HepG2 (cell line): Measurements from ENCODE around the gene JPH2. TPM values are rescaled to one million over a fixed set of nuclear protein-coding genes. Genes with fewer than 3 reads are reported as not detected.

Experiments used
- AKAP8 ChIP-seq: sonication (generic); formaldehyde crosslinking; IDR thresholded peaks from 2 replicates; pipeline ENCODE4 v1.5.1; 2020; ENCODE audit warnings: mild to moderate bottlenecking, missing genetic modification reagents
- HOXA5 ChIP-seq: sonication (generic); formaldehyde crosslinking; IDR thresholded peaks from 2 replicates; pipeline ENCODE4 v1.4.0; 2020; ENCODE audit warnings: missing genetic modification reagents
- IKZF1 ChIP-seq: fragments of 450-650 bp; IDR thresholded peaks from 2 replicates; pipeline ENCODE4 v1.7.1; 2016
- IRX3 ChIP-seq: sonication (generic); formaldehyde crosslinking; IDR thresholded peaks from 2 replicates; pipeline ENCODE4 v1.8.1; 2023; ENCODE audit warnings: mild to moderate bottlenecking, low read depth, missing genetic modification reagents, borderline replicate concordance
- MED13 ChIP-seq: sonication (generic); formaldehyde crosslinking; IDR thresholded peaks from 2 replicates; pipeline ENCODE4 v1.5.0; 2020; ENCODE audit warnings: missing genetic modification reagents
- NFAT5 ChIP-seq: sonication (generic); formaldehyde crosslinking; IDR thresholded peaks from 2 replicates; pipeline ENCODE4 v1.4.0; 2020; ENCODE audit warnings: missing genetic modification reagents
- NR2F6 ChIP-seq, 2 experiments: IDR thresholded peaks; 2 replicates each; pipeline ENCODE4 v1.6.1; 2016; ENCODE audit warnings: antibody characterized with exemption in 1 of 2, mild to moderate bottlenecking in 1 of 2
- PATZ1 ChIP-seq: sonication (generic); formaldehyde crosslinking; IDR thresholded peaks from 2 replicates; pipeline ENCODE4 v1.4.0; 2020; ENCODE audit warnings: missing genetic modification reagents
- RARA ChIP-seq: IDR thresholded peaks from 2 replicates; pipeline ENCODE4 v1.6.1; 2016; ENCODE audit warnings: missing genetic modification reagents, missing compliant biosample characterization
- SP2 ChIP-seq: sonication (generic); formaldehyde crosslinking; IDR thresholded peaks from 2 replicates; pipeline ENCODE4 v1.5.1; 2020; ENCODE audit warnings: mild to moderate bottlenecking, missing genetic modification reagents
- ZNF232 ChIP-seq: sonication (generic); formaldehyde crosslinking; IDR thresholded peaks from 2 replicates; pipeline ENCODE4 v1.4.0; 2020; ENCODE audit warnings: missing genetic modification reagents, borderline replicate concordance
- ZNF30 ChIP-seq: sonication (generic); formaldehyde crosslinking; IDR thresholded peaks from 2 replicates; pipeline ENCODE4 v1.5.0; 2020; ENCODE audit warnings: mild to moderate bottlenecking, missing genetic modification reagents
- ZNF530 ChIP-seq: sonication (generic); formaldehyde crosslinking; IDR thresholded peaks from 2 replicates; pipeline ENCODE4 v1.5.0; 2020; ENCODE audit warnings: low read depth, mild to moderate bottlenecking, missing genetic modification reagents
- ZNF572 ChIP-seq: sonication (generic); formaldehyde crosslinking; IDR thresholded peaks from 2 replicates; pipeline ENCODE4 v1.5.1; 2020; ENCODE audit warnings: mild to moderate bottlenecking, missing genetic modification reagents
- ZNF713 ChIP-seq: sonication (generic); formaldehyde crosslinking; IDR thresholded peaks from 2 replicates; pipeline ENCODE4 v1.4.0; 2020; ENCODE audit warnings: mild to moderate bottlenecking, missing genetic modification reagents
- ZNF780A ChIP-seq: sonication (generic); formaldehyde crosslinking; IDR thresholded peaks from 2 replicates; pipeline ENCODE4 v1.8.0; 2022; ENCODE audit warnings: mild to moderate bottlenecking, missing genetic modification reagents, moderate library complexity
- polyA plus RNA-seq, 8 experiments: library from polyadenylated mRNA; depleted of rRNA in 3 of 8; stranded (reverse) in 7 of 8; unstranded in 1 of 8; fragments of >200 nt; fragmentation: Illumina TruSeq in 4 of 8; extraction: Trizol in 4 of 8; gene quantifications; 2 replicates each; pipeline versions ENCODE4 v1.2.1 to v1.2.3, GENCODE V29; 2011 to 2016; ENCODE audit warnings: low read depth in 4 of 8, missing spikeins in 1 of 8, mixed read lengths in 1 of 8; ENCODE audit not compliant: insufficient read depth in 1 of 8
- total RNA-seq, 5 experiments: library from RNA; depleted of rRNA; stranded (reverse); fragments of >200 nt; fragmentation: Illumina TruSeq; extraction: Trizol; gene quantifications; 2 replicates each; pipeline ENCODE4 v1.2.3, GENCODE V29; 2016; ENCODE audit warnings: low read depth in 1 of 5
- TF ChIP-seq, protein P1 (sequence below): sonication (generic); formaldehyde crosslinking; IDR thresholded peaks from 2 replicates; pipeline ENCODE4 v1.4.0; 2020; ENCODE audit warnings: low read depth, missing genetic modification reagents
- TF ChIP-seq, protein P2 (sequence below): sonication (generic); IDR thresholded peaks from 2 replicates; pipeline ENCODE4 v1.6.1; 2016; ENCODE audit warnings: low read depth, borderline replicate concordance

JPH2 gene
- total and polyA plus RNA-seq, 2 of the 13 experiments (the other 11 are each of a cell fraction or from before 2014, with no cell fraction given): 0.42 TPM; not detected in 1

- TF ChIP-seq, protein P1, sequence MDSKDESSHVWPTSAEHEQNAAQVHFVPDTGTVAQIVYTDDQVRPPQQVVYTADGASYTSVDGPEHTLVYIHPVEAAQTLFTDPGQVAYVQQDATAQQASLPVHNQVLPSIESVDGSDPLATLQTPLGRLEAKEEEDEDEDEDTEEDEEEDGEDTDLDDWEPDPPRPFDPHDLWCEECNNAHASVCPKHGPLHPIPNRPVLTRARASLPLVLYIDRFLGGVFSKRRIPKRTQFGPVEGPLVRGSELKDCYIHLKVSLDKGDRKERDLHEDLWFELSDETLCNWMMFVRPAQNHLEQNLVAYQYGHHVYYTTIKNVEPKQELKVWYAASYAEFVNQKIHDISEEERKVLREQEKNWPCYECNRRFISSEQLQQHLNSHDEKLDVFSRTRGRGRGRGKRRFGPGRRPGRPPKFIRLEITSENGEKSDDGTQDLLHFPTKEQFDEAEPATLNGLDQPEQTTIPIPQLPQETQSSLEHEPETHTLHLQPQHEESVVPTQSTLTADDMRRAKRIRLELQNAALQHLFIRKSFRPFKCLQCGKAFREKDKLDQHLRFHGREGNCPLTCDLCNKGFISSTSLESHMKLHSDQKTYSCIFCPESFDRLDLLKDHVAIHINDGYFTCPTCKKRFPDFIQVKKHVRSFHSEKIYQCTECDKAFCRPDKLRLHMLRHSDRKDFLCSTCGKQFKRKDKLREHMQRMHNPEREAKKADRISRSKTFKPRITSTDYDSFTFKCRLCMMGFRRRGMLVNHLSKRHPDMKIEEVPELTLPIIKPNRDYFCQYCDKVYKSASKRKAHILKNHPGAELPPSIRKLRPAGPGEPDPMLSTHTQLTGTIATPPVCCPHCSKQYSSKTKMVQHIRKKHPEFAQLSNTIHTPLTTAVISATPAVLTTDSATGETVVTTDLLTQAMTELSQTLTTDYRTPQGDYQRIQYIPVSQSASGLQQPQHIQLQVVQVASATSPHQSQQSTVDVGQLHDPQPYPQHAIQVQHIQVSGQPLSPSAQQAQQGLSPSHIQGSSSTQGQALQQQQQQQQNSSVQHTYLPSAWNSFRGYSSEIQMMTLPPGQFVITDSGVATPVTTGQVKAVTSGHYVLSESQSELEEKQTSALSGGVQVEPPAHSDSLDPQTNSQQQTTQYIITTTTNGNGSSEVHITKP (CRISPR knock-in tag): no peak
- no peak for TF ChIP-seq ZNF232
- no peak for TF ChIP-seq HOXA5
- no peak; the same call in 1 of the 2 replicates for TF ChIP-seq IRX3
- TF ChIP-seq ZNF780A: no peak
- TF ChIP-seq ZNF530 (CRISPR knock-in tag): no peak
- TF ChIP-seq ZNF713: no peak
- TF ChIP-seq, protein P2, sequence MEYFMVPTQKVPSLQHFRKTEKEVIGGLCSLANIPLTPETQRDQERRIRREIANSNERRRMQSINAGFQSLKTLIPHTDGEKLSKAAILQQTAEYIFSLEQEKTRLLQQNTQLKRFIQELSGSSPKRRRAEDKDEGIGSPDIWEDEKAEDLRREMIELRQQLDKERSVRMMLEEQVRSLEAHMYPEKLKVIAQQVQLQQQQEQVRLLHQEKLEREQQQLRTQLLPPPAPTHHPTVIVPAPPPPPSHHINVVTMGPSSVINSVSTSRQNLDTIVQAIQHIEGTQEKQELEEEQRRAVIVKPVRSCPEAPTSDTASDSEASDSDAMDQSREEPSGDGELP: no peak
- no peak for TF ChIP-seq AKAP8 (CRISPR knock-in tag)
- no peak for TF ChIP-seq RARA (CRISPR knock-in tag)
- no peak for TF ChIP-seq MED13 (CRISPR knock-in tag)
- TF ChIP-seq NFAT5 (CRISPR knock-in tag): no peak
- TF ChIP-seq IKZF1: no peak
- TF ChIP-seq ZNF572 (CRISPR knock-in tag): no peak
- no peak for TF ChIP-seq ZNF30 (CRISPR knock-in tag)
- no peak for TF ChIP-seq SP2
- peak; percentile 37; the same call in 1 of the 2 replicates for TF ChIP-seq PATZ1 (CRISPR knock-in tag)
- TF ChIP-seq NR2F6 (IDR thresholded peaks at IDR 0.05): no peak
- peak; percentile 46; the same call in 1 of the 2 replicates for TF ChIP-seq NR2F6 (CRISPR knock-in tag; IDR thresholded peaks at IDR 0.05)
Observed at GRCh38 chr20:44217342-44218092, 30.5 kb upstream of the JPH2 start (continued).
